GM13976 (cell line): Measurements from ENCODE around the gene SERPINE2.

Experiments
- DNase-seq: peaks from one replicate; pipeline ENCODE4 v3.0.0; 2012; ENCODE audit warnings: low spot score
- CTCF ChIP-seq: IDR thresholded peaks from 2 replicates; pipeline ENCODE4 v1.5.1; 2012; ENCODE audit warnings: borderline replicate concordance, mild to moderate bottlenecking; ENCODE audit not compliant: insufficient read depth; ENCODE audit errors: extremely low read depth, missing control alignments, control extremely low read depth
- in situ Hi-C: fragments of 300-500 bp; cut with MboI; formaldehyde crosslinking; loops from one replicate; pipeline ENCODE4 v1.12.0; 2022; ENCODE audit warnings: low sequenced_read_pairs, mixed read lengths, inconsistent platforms; ENCODE audit not compliant: unreplicated experiment

The SERPINE2 gene

GRCh38 chr2:224030786-224031185, 8.3 kb downstream of the SERPINE2 start:
- no peak for DNase-seq
- no peak for TF ChIP-seq CTCF
- in situ Hi-C loops: no loop called here

- in situ Hi-C loops: no loop called here
- no peak for DNase-seq
- TF ChIP-seq CTCF: no peak
Measured at GRCh38 chr2:224029876-224030275, 9.2 kb downstream of the SERPINE2 start.

- in situ Hi-C loops: no loop called here
- DNase-seq: no peak
- TF ChIP-seq CTCF: no peak
Measured at GRCh38 chr2:224027931-224028330, 11.2 kb downstream of the SERPINE2 start.

GRCh38 chr2:224027070-224027469, 12.0 kb downstream of the SERPINE2 start:
- no peak for DNase-seq
- TF ChIP-seq CTCF: no peak
- in situ Hi-C loops: no loop called here

GRCh38 chr2:224025874-224026273, 13.2 kb downstream of the SERPINE2 start:
- no peak for TF ChIP-seq CTCF
- in situ Hi-C loops: no loop called here
- DNase-seq: no peak

- in situ Hi-C loops: no loop called here
- no peak for TF ChIP-seq CTCF
- DNase-seq: no peak
Measured at GRCh38 chr2:224024270-224024669, 14.8 kb downstream of the SERPINE2 start.

- in situ Hi-C loops: no loop called here
- no peak for TF ChIP-seq CTCF
- DNase-seq: no peak
Measured at GRCh38 chr2:224023188-224023587, 15.9 kb downstream of the SERPINE2 start.
